ENCODE data around the gene GUCY1A2.

GRCh38 chr11:106813806-106814205 lies 204.5 kb downstream of the GUCY1A2 start:
- TF ChIP-seq CTCF (IDR thresholded peaks at IDR 0.05) (no peak), POLR2A (IDR thresholded peaks at IDR 0.05) (no peak)
